ENCODE measurements around the gene POLR1E. TPM values are rescaled to one million over a fixed set of nuclear protein-coding genes. Genes with fewer than 3 reads are reported as not detected.

The POLR1E gene
- total RNA-seq, 1 donor from 2014 or later: 12.3 TPM

- Histone ChIP-seq H3K27me3 (no peaks in the 10 kb centered on the region), H3K4me3 (no peak overlapping the region), H3K27ac (no peak overlapping the region), H3K4me1 (peaks cover 18% of the 10 kb centered on the region), H3K36me3 (no peaks in the 10 kb centered on the region), H3K9me3 (no peaks in the 10 kb centered on the region)
- DNase-seq (ENCODE audit: extremely low spot score in 2 of 2): no peak
- intact Hi-C loops (cut with DNase I): no loop called here
- no peak for TF ChIP-seq CTCF (IDR thresholded peaks at IDR 0.05)
- TF ChIP-seq POLR2A (IDR thresholded peaks at IDR 0.05): no peak
- TF ChIP-seq POLR2AphosphoS5 (IDR thresholded peaks at IDR 0.05; ENCODE audit: insufficient read depth in 1 of 2, low read depth in 1 of 2): no peak
Observed at GRCh38 chr9:37452611-37453010, 33.1 kb upstream of the POLR1E start.

- H3K4me1 ChIP-seq: peaks cover 18% of the 10 kb centered on the region
- TF ChIP-seq POLR2AphosphoS5 (IDR thresholded peaks at IDR 0.05; ENCODE audit: insufficient read depth in 1 of 2, low read depth in 1 of 2): no peak
- TF ChIP-seq POLR2A (IDR thresholded peaks at IDR 0.05): no peak
- TF ChIP-seq CTCF (IDR thresholded peaks at IDR 0.05): no peak
- intact Hi-C loops (cut with DNase I): no loop called here
- H3K27me3 ChIP-seq: no peaks in the 10 kb centered on the region
- no peak overlapping the region for H3K27ac ChIP-seq
- no peaks in the 10 kb centered on the region for H3K9me3 ChIP-seq
- H3K36me3 ChIP-seq: no peaks in the 10 kb centered on the region
- no peak for DNase-seq (ENCODE audit: extremely low spot score in 2 of 2)
- H3K4me3 ChIP-seq: no peak overlapping the region
Observed at GRCh38 chr9:37453827-37454226, 31.9 kb upstream of the POLR1E start.

DNA sequence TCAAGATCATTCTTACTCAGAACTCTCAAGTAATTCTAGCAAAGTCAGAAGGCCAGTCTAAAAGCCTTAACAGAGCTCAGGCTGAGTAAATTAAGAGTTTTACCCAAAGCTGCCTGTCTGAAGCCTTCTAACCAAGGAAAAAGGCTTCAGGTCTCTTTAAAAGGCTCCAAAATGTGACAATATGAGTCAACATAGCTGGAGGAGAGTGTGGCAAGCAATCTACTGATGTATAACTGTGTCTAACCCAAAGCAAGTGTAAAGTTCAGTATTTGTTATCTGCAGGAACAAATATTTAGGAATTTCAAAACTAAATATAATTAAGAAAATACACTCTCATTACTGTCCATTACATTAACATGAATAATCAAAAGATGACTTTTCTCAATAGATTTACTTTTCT lies 31.5 kb upstream of the POLR1E start:
- no peaks in the 10 kb centered on the region for H3K27me3 ChIP-seq
- no peak overlapping the region for H3K4me3 ChIP-seq
- TF ChIP-seq CTCF (IDR thresholded peaks at IDR 0.05) (no peak), POLR2AphosphoS5 (IDR thresholded peaks at IDR 0.05; ENCODE audit: insufficient read depth in 1 of 2, low read depth in 1 of 2) (no peak), POLR2A (IDR thresholded peaks at IDR 0.05) (no peak)
- DNase-seq (ENCODE audit: extremely low spot score in 2 of 2): no peak
- no peak overlapping the region for H3K27ac ChIP-seq
- H3K4me1 ChIP-seq: peaks cover 18% of the 10 kb centered on the region
- intact Hi-C loops (cut with DNase I): no loop called here
- no peaks in the 10 kb centered on the region for H3K9me3 ChIP-seq
- no peaks in the 10 kb centered on the region for H3K36me3 ChIP-seq

DNA sequence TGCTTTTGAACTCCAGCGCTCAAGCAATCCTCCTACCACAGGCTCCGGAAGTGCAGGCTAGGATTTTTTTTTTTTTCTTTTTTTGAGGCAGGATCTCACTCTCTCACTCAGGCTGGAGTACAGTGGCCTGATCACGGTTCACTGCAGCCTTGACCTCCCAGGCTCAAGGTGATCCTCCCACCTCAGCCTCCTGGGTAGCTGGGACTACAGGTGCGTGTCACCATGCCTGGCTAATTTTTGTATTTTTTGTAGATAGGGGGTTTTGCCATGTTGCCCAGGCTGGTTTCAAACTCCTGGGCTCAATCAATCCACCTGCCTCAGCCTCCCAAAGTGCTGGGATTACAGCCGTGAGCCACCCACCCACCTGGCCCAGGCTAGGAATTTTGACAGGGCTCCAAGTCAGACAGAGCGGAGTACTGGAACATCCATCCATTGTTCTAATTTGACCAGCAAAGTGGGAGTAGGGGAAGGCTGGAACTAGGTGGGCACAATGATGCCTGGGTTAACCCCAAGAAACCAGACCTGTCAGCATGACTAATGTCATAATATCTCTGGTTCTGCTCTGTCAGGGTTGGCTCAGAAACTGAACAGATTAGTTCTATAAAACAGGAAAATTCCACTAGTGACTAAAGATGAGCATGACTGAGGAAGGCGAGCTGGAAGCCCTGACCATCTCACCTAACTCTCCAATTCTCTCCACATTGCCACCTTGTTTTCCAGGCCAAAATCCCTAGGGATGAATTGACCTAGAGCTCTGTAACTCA lies 29.7 kb upstream of the POLR1E start:
- TF ChIP-seq POLR2AphosphoS5 (IDR thresholded peaks at IDR 0.05; ENCODE audit: insufficient read depth in 1 of 2, low read depth in 1 of 2): no peak
- no peak for TF ChIP-seq POLR2A (IDR thresholded peaks at IDR 0.05)
- no peak for TF ChIP-seq CTCF (IDR thresholded peaks at IDR 0.05)
- Histone ChIP-seq H3K36me3 (no peaks in the 10 kb centered on the region), H3K9me3 (no peaks in the 10 kb centered on the region), H3K27ac (no peak overlapping the region), H3K4me3 (no peak overlapping the region), H3K27me3 (no peaks in the 10 kb centered on the region), H3K4me1 (peaks cover 26% of the 10 kb centered on the region)
- intact Hi-C loops (cut with DNase I): no loop called here
- no peak for DNase-seq (ENCODE audit: extremely low spot score in 2 of 2)

GRCh38 chr9:37456817-37457216 lies 28.9 kb upstream of the POLR1E start:
- Histone ChIP-seq H3K4me1 (peaks cover 30% of the 10 kb centered on the region), H3K36me3 (no peaks in the 10 kb centered on the region), H3K27me3 (no peaks in the 10 kb centered on the region), H3K9me3 (no peaks in the 10 kb centered on the region), H3K4me3 (no peak overlapping the region), H3K27ac (no peak overlapping the region)
- DNase-seq (ENCODE audit: extremely low spot score in 2 of 2): no peak
- TF ChIP-seq CTCF (IDR thresholded peaks at IDR 0.05): no peak
- no peak for TF ChIP-seq POLR2A (IDR thresholded peaks at IDR 0.05)
- TF ChIP-seq POLR2AphosphoS5 (IDR thresholded peaks at IDR 0.05; ENCODE audit: insufficient read depth in 1 of 2, low read depth in 1 of 2): no peak
- intact Hi-C loops (cut with DNase I): no loop called here
